H9 (cell line): Measurements from ENCODE around the gene NMRAL1. TPM values are rescaled to one million over a fixed set of nuclear protein-coding genes. Genes with fewer than 3 reads are reported as not detected.

ENCODE experiments used
- DNase-seq: peaks from one replicate; pipeline ENCODE4 v3.0.0-alpha.2; 2017
- H2AFZ ChIP-seq: one replicate; pipeline ENCODE4 v1.6.1; 2013; ENCODE audit warnings: mild to moderate bottlenecking, low read length, control low read depth, moderate library complexity
- H2AK5ac ChIP-seq: 2 replicates; pipeline ENCODE4 v1.6.1; 2013; ENCODE audit warnings: low read length, control low read depth, mixed read lengths; ENCODE audit not compliant: insufficient read length
- H2BK120ac ChIP-seq: one replicate; pipeline ENCODE4 v1.6.1; 2013; ENCODE audit warnings: low read depth, mild to moderate bottlenecking, low read length, control low read depth, inconsistent platforms; ENCODE audit not compliant: poor library complexity, severe bottlenecking
- H2BK12ac ChIP-seq: 2 replicates; pipeline ENCODE4 v1.6.1; 2013; ENCODE audit warnings: low read length, control low read depth, mixed read lengths, low read depth; ENCODE audit not compliant: insufficient read length
- H2BK15ac ChIP-seq: 2 replicates; pipeline ENCODE4 v1.6.1; 2013; ENCODE audit warnings: low read depth, low read length, control low read depth
- H2BK20ac ChIP-seq: one replicate; pipeline ENCODE4 v1.6.1; 2013; ENCODE audit warnings: low read depth, mild to moderate bottlenecking, low read length, control low read depth, inconsistent platforms; ENCODE audit not compliant: poor library complexity, severe bottlenecking
- H2BK5ac ChIP-seq: 2 replicates; pipeline ENCODE4 v1.6.1; 2013; ENCODE audit warnings: low read length, control low read depth, mixed read lengths; ENCODE audit not compliant: insufficient read length
- H3K14ac ChIP-seq: 2 replicates; pipeline ENCODE4 v1.6.1; 2013; ENCODE audit warnings: low read length, control low read depth; ENCODE audit not compliant: insufficient read depth
- H3K18ac ChIP-seq: 2 replicates; pipeline ENCODE4 v1.6.1; 2013; ENCODE audit warnings: low read depth, mild to moderate bottlenecking, mixed read lengths, low read length, control low read depth; ENCODE audit not compliant: insufficient read length
- H3K23ac ChIP-seq: 2 replicates; pipeline ENCODE4 v1.6.1; 2013; ENCODE audit warnings: low read length, control low read depth, mixed read lengths, low read depth; ENCODE audit not compliant: insufficient read length
- H3K23me2 ChIP-seq: 2 replicates; pipeline ENCODE4 v1.6.1; 2013; ENCODE audit warnings: low read depth, mild to moderate bottlenecking, mixed read lengths, low read length, control low read depth; ENCODE audit not compliant: insufficient read length, poor library complexity, severe bottlenecking
- H3K27ac ChIP-seq: 2 replicates; pipeline ENCODE4 v1.5.1; 2013; ENCODE audit warnings: low read length, control low read depth, mixed read lengths, low read depth; ENCODE audit not compliant: insufficient read length
- H3K27me3 ChIP-seq: 2 replicates; pipeline ENCODE4 v1.6.1; 2013; ENCODE audit warnings: low read length, control low read depth, inconsistent platforms; ENCODE audit not compliant: insufficient read depth
- H3K4ac ChIP-seq: 2 replicates; pipeline ENCODE4 v1.6.1; 2013; ENCODE audit warnings: low read depth, mild to moderate bottlenecking, control low read depth, inconsistent platforms, low read length, moderate library complexity
- H3K4me1 ChIP-seq: 2 replicates; pipeline ENCODE4 v1.6.1; 2013; ENCODE audit warnings: low read length, control low read depth, inconsistent platforms; ENCODE audit not compliant: insufficient read depth
- H3K4me2 ChIP-seq: 2 replicates; pipeline ENCODE4 v1.6.1; 2013; ENCODE audit warnings: low read length, control low read depth, mixed read lengths; ENCODE audit not compliant: insufficient read length, insufficient read depth
- H3K56ac ChIP-seq: 2 replicates; pipeline ENCODE4 v1.6.1; 2013; ENCODE audit warnings: low read depth, mild to moderate bottlenecking, mixed read lengths, low read length, control low read depth; ENCODE audit not compliant: insufficient read length
- H3K79me1 ChIP-seq: 2 replicates; pipeline ENCODE4 v1.6.1; 2013; ENCODE audit warnings: low read depth, mild to moderate bottlenecking, moderate library complexity, low read length, control low read depth, inconsistent platforms; ENCODE audit not compliant: insufficient read depth, poor library complexity, severe bottlenecking
- H3K79me2 ChIP-seq: 2 replicates; pipeline ENCODE4 v1.6.1; 2013; ENCODE audit warnings: low read length, control low read depth, inconsistent platforms; ENCODE audit not compliant: insufficient read depth
- H3K9ac ChIP-seq: 2 replicates; pipeline ENCODE4 v1.6.1; 2013; ENCODE audit warnings: low read length, control low read depth, mixed read lengths; ENCODE audit not compliant: insufficient read length; ENCODE audit errors: extremely low read depth
- H3K9me3 ChIP-seq: one replicate; pipeline ENCODE4 v1.6.1; 2013; ENCODE audit warnings: low read depth, low read length, inconsistent platforms; ENCODE audit not compliant: control insufficient read depth
- H3T11ph ChIP-seq: one replicate; pipeline ENCODE4 v1.6.1; 2013; ENCODE audit warnings: mild to moderate bottlenecking, low read length, control low read depth, inconsistent platforms
- H4K20me1 ChIP-seq: one replicate; pipeline ENCODE4 v1.6.1; 2013; ENCODE audit not compliant: control insufficient read depth, insufficient read length, insufficient read depth
- H4K5ac ChIP-seq: 2 replicates; pipeline ENCODE4 v1.6.1; 2013; ENCODE audit warnings: low read depth, mild to moderate bottlenecking, mixed read lengths, low read length, control low read depth; ENCODE audit not compliant: insufficient read length
- H4K8ac ChIP-seq: replicated peaks from 2 replicates; pipeline ENCODE4 v1.6.1; 2013; ENCODE audit warnings: low read length, control low read depth, mixed read lengths, low read depth; ENCODE audit not compliant: insufficient read length
- H4K91ac ChIP-seq: 2 replicates; pipeline ENCODE4 v1.6.1; 2013; ENCODE audit warnings: low read depth, mild to moderate bottlenecking, moderate library complexity, mixed read lengths, low read length, control low read depth; ENCODE audit not compliant: insufficient read length
- H3K27ac Mint-ChIP-seq, 3 experiments: 2 replicates in 2 of 3; 3 replicates in 1 of 3; pipeline ENCODE4 v1.8.0; 2020 to 2021; ENCODE audit warnings: mixed read lengths in 3 of 3, mild to moderate bottlenecking in 1 of 3, moderate library complexity in 1 of 3
- H3K27me3 Mint-ChIP-seq: 2 replicates; pipeline ENCODE4 v1.8.0; 2021; ENCODE audit warnings: low read depth, mild to moderate bottlenecking, moderate library complexity, mixed read lengths
- H3K36me3 Mint-ChIP-seq, 3 experiments: 2 replicates in 2 of 3; 3 replicates in 1 of 3; pipeline ENCODE4 v1.8.0; 2020 to 2021; ENCODE audit warnings: low read depth in 3 of 3, mixed read lengths in 3 of 3; ENCODE audit not compliant: insufficient read depth in 1 of 3
- H3K4me1 Mint-ChIP-seq, 2 experiments: 2 replicates each; pipeline ENCODE4 v1.8.0; 2020; ENCODE audit warnings: mixed read lengths in 2 of 2
- H3K4me3 Mint-ChIP-seq, 2 experiments: 2 replicates in 1 of 2; 3 replicates in 1 of 2; pipeline ENCODE4 v1.8.0; 2020 to 2021; ENCODE audit warnings: mild to moderate bottlenecking in 2 of 2, mixed read lengths in 2 of 2, moderate library complexity in 1 of 2
- H3K9me3 Mint-ChIP-seq, 2 experiments: 2 replicates in 1 of 2; 3 replicates in 1 of 2; pipeline ENCODE4 v1.8.0; 2020; ENCODE audit warnings: mild to moderate bottlenecking in 2 of 2, mixed read lengths in 2 of 2, moderate library complexity in 1 of 2
- WGBS: extraction: QIAGEN DNeasy Blood & Tissue Kit; methylation state at CpG from one replicate; pipeline ENCODE4 v1.1.7; 2013; ENCODE audit warnings: missing lambda C conversion rate, low lambda C conversion rate, mixed read lengths; ENCODE audit not compliant: insufficient read length; ENCODE audit errors: extremely low coverage; 5-methylcytosine and 5-hydroxymethylcytosine counted together
- total RNA-seq: library from RNA; stranded (reverse); gene quantifications from 2 replicates; pipeline ENCODE4 v1.2.1, GENCODE V29; 2021
- TF ChIP-seq, protein P1 (sequence below): fragments of 200-600 bp; sonication (generic); conservative IDR thresholded peaks from 3 replicates; pipeline ENCODE4 v1.8.0; 2021; ENCODE audit warnings: antibody characterized with exemption, mild to moderate bottlenecking

Gene NMRAL1
- total RNA-seq, 1 experiment from 2014 or later, result 78.9 TPM

DNA sequence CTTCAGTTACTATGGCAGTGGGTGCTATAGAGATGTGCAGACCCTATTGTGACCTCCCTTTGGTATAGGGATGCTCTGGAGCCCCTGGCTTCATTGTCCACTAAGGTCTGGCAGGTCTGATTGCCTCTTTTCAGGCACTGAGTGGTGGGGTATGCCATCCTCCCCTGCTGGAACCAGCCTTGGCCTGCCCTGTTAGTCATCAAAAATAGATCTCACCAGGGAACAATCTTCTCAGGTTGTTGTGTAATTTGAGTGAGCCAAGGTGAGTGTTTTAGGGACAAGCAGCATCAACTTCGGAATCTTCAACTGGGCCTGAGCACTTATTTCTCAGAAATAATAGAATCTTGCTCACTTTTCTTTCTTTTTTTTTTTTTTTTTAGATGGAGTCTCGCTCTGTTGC is 21.3 kb upstream of the NMRAL1 start:
- Histone ChIP-seq H3T11ph (no peak overlapping the region), H3K23ac (no peak overlapping the region), H4K91ac (no peak overlapping the region), H3K14ac (no peak overlapping the region), H3K9me3 (no peaks in the 10 kb centered on the region), H3K27me3 (no peaks in the 10 kb centered on the region), H2BK5ac (no peak overlapping the region), H2BK15ac (no peak overlapping the region), H2BK12ac (no peak overlapping the region), H4K20me1 (no peaks in the 10 kb centered on the region), H3K4ac (no peak overlapping the region), H3K9ac (no peak overlapping the region), H3K79me2 (no peaks in the 10 kb centered on the region), H2AK5ac (no peak overlapping the region), H3K18ac (no peak overlapping the region), H4K5ac (no peak overlapping the region), H2AFZ (no peak overlapping the region), H3K23me2 (no peaks in the 10 kb centered on the region), H3K56ac (no peak overlapping the region), H3K4me2 (no peak overlapping the region), H2BK120ac (no peak overlapping the region), H4K8ac (no peak overlapping the region), H3K4me1 (no peaks in the 10 kb centered on the region), H2BK20ac (no peak overlapping the region), H3K79me1 (no peaks in the 10 kb centered on the region), H3K27ac (no peak overlapping the region)
- peak overlapping the region in 1 of 3 experiments; percentile 62; a peak in 1 of 7 replicates for H3K27ac Mint-ChIP-seq
- WGBS, result no CpG with 5 or more reads among the region's 2 CpGs
- DNase-seq, result no peak
- TF ChIP-seq, protein P1, sequence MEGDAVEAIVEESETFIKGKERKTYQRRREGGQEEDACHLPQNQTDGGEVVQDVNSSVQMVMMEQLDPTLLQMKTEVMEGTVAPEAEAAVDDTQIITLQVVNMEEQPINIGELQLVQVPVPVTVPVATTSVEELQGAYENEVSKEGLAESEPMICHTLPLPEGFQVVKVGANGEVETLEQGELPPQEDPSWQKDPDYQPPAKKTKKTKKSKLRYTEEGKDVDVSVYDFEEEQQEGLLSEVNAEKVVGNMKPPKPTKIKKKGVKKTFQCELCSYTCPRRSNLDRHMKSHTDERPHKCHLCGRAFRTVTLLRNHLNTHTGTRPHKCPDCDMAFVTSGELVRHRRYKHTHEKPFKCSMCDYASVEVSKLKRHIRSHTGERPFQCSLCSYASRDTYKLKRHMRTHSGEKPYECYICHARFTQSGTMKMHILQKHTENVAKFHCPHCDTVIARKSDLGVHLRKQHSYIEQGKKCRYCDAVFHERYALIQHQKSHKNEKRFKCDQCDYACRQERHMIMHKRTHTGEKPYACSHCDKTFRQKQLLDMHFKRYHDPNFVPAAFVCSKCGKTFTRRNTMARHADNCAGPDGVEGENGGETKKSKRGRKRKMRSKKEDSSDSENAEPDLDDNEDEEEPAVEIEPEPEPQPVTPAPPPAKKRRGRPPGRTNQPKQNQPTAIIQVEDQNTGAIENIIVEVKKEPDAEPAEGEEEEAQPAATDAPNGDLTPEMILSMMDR, result no peak
- H3K27me3 Mint-ChIP-seq, result no peaks in the 10 kb centered on the region
- H3K36me3 Mint-ChIP-seq, result peaks cover 0 to 3% (median 0%) of the 10 kb centered on the region in 3 experiments; a peak in 2 of 7 replicates
- H3K4me3 Mint-ChIP-seq, result no peak overlapping the region
- H3K9me3 Mint-ChIP-seq, result no peaks in the 10 kb centered on the region
- H3K4me1 Mint-ChIP-seq, result peaks cover 7 to 28% of the 10 kb centered on the region in 2 experiments
